SK-N-SH (cell line): ENCODE measurements around the gene RRP1B.
A peak's percentile ranks its signal among the peaks of the same experiment; 100 is the strongest.

Experiments
- POLR2AphosphoS5 ChIP-seq: IDR thresholded peaks from 2 replicates; pipeline ENCODE4 v1.6.1; 2012; ENCODE audit warnings: low read depth, low read length
- RAD21 ChIP-seq: IDR thresholded peaks from 2 replicates; pipeline ENCODE4 v1.6.1; 2012; ENCODE audit warnings: mild to moderate bottlenecking, low read length
- TF ChIP-seq, protein P1 (sequence below): fragments of 200-600 bp; sonication (generic); IDR thresholded peaks from 2 replicates; pipeline ENCODE4 v1.6.1; 2017; ENCODE audit warnings: antibody characterized with exemption, mild to moderate bottlenecking, moderate library complexity
- TF ChIP-seq, protein P2 (sequence below): IDR thresholded peaks from 2 replicates; pipeline ENCODE4 v1.6.1; 2012; ENCODE audit warnings: mild to moderate bottlenecking, low read depth, low read length, moderate library complexity
- TF ChIP-seq, protein P3 (sequence below): IDR thresholded peaks from 2 replicates; pipeline ENCODE4 v1.4.0; 2012; ENCODE audit warnings: low read depth

DNA sequence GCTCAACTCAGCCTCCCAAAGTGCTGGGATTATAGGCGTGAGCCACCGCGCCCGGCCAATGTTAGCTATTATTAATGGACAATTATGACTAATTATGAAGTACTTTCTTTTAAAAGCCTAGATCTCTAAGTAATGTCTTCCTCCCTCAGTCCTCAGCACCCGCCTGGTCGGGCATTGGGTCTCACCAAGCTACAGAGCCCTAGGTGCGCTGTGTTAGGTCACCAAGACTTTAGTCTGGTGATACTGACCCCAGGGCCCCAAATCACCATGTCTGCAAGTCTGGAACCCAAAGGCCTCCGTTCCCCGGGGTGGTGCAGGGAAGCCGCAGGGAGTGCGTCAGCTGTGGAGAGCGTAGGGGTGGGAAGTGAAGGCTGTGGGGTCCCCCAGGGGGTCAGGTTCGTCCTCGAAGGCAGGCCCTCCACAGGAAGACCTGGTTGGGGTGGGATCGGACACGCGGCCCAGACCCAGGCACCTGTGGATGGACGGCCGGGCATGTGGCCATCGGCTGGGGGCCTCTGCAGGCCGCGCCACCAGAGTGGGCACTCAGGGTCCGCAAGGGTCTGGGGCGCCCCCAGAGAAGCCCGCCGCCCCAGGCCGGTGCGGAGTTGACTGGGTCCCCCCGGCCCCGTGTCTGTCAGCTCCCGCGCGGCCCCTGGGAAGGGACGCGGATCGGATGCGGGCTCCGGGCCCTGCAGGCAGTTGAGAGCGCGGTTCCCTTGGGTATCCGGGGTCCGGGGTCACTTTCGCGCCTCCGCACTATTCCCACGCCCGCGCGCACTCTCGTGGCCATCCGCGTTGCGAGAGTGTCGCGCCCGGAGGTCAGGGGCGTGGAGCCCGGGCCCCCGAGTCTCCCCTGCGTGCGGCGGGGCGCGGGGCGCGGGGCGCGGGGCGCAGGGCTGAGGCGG lies 58.9 kb downstream of the RRP1B start:
- no peak for TF ChIP-seq RAD21
- TF ChIP-seq, protein P1, sequence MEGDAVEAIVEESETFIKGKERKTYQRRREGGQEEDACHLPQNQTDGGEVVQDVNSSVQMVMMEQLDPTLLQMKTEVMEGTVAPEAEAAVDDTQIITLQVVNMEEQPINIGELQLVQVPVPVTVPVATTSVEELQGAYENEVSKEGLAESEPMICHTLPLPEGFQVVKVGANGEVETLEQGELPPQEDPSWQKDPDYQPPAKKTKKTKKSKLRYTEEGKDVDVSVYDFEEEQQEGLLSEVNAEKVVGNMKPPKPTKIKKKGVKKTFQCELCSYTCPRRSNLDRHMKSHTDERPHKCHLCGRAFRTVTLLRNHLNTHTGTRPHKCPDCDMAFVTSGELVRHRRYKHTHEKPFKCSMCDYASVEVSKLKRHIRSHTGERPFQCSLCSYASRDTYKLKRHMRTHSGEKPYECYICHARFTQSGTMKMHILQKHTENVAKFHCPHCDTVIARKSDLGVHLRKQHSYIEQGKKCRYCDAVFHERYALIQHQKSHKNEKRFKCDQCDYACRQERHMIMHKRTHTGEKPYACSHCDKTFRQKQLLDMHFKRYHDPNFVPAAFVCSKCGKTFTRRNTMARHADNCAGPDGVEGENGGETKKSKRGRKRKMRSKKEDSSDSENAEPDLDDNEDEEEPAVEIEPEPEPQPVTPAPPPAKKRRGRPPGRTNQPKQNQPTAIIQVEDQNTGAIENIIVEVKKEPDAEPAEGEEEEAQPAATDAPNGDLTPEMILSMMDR = peak; percentile 23; the same call in 1 of the 2 replicates
- no peak for TF ChIP-seq POLR2AphosphoS5
- TF ChIP-seq, protein P2, sequence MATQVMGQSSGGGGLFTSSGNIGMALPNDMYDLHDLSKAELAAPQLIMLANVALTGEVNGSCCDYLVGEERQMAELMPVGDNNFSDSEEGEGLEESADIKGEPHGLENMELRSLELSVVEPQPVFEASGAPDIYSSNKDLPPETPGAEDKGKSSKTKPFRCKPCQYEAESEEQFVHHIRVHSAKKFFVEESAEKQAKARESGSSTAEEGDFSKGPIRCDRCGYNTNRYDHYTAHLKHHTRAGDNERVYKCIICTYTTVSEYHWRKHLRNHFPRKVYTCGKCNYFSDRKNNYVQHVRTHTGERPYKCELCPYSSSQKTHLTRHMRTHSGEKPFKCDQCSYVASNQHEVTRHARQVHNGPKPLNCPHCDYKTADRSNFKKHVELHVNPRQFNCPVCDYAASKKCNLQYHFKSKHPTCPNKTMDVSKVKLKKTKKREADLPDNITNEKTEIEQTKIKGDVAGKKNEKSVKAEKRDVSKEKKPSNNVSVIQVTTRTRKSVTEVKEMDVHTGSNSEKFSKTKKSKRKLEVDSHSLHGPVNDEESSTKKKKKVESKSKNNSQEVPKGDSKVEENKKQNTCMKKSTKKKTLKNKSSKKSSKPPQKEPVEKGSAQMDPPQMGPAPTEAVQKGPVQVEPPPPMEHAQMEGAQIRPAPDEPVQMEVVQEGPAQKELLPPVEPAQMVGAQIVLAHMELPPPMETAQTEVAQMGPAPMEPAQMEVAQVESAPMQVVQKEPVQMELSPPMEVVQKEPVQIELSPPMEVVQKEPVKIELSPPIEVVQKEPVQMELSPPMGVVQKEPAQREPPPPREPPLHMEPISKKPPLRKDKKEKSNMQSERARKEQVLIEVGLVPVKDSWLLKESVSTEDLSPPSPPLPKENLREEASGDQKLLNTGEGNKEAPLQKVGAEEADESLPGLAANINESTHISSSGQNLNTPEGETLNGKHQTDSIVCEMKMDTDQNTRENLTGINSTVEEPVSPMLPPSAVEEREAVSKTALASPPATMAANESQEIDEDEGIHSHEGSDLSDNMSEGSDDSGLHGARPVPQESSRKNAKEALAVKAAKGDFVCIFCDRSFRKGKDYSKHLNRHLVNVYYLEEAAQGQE = no peak
- TF ChIP-seq, protein P3, sequence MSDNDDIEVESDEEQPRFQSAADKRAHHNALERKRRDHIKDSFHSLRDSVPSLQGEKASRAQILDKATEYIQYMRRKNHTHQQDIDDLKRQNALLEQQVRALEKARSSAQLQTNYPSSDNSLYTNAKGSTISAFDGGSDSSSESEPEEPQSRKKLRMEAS = no peak
